Fibroblast of lung (primary cell): ENCODE measurements around the gene PSMB1. TPM values are rescaled to one million over a fixed set of nuclear protein-coding genes. Genes with fewer than 3 reads are reported as not detected.

Experiments
- DNase-seq, 2 donors: peaks; one replicate each; pipeline versions ENCODE4 v3.0.0 to v3.0.0-alpha.2; 2010; ENCODE audit warnings: low read depth in 2 of 2
- H2AFZ ChIP-seq: 2 replicates; pipeline ENCODE4 v1.5.1; 2012; ENCODE audit warnings: low read length, control low read depth, inconsistent platforms
- H3K27ac ChIP-seq: 2 replicates; pipeline ENCODE4 v1.5.1; 2011; ENCODE audit warnings: low read length, control low read depth; ENCODE audit not compliant: insufficient read depth
- H3K27me3 ChIP-seq: 2 replicates; pipeline ENCODE4 v1.5.1; 2011; ENCODE audit warnings: mild to moderate bottlenecking, low read length; ENCODE audit not compliant: control insufficient read depth, insufficient read depth
- H3K36me3 ChIP-seq: 2 replicates; pipeline ENCODE4 v1.5.1; 2011; ENCODE audit warnings: low read length; ENCODE audit not compliant: control insufficient read depth, insufficient read depth
- H3K4me1 ChIP-seq: 2 replicates; pipeline ENCODE4 v1.5.1; 2011; ENCODE audit warnings: low read length; ENCODE audit not compliant: control insufficient read depth, insufficient read depth; ENCODE audit errors: extremely low read depth
- H3K4me2 ChIP-seq: 2 replicates; pipeline ENCODE4 v1.5.1; 2011; ENCODE audit warnings: low read length, control low read depth; ENCODE audit not compliant: insufficient read depth; ENCODE audit errors: extremely low read depth
- H3K4me3 ChIP-seq, 4 experiments: fragments of 200-600 bp in 1 of 4; sonication (generic) in 1 of 4; replicated peaks in 1 of 4; 2 replicates each; pipeline ENCODE4 v1.5.1; 2011 to 2016; ENCODE audit warnings: low read length in 4 of 4, low read depth in 3 of 4, mild to moderate bottlenecking in 3 of 4, control low read depth in 2 of 4, inconsistent platforms in 1 of 4, mixed read lengths in 1 of 4; ENCODE audit not compliant: insufficient read depth in 1 of 4; ENCODE audit errors: control extremely low read depth in 1 of 4
- H3K79me2 ChIP-seq: 2 replicates; pipeline ENCODE4 v1.5.1; 2012; ENCODE audit warnings: mild to moderate bottlenecking, low read length, inconsistent platforms; ENCODE audit not compliant: control insufficient read depth, insufficient read depth
- H3K9ac ChIP-seq: 2 replicates; pipeline ENCODE4 v1.5.1; 2011; ENCODE audit warnings: mild to moderate bottlenecking, low read length, control low read depth; ENCODE audit not compliant: insufficient read depth
- H3K9me3 ChIP-seq: 2 replicates; pipeline ENCODE4 v1.5.1; 2012; ENCODE audit warnings: low read depth, low read length; ENCODE audit not compliant: control insufficient read depth, insufficient read depth
- H4K20me1 ChIP-seq: 2 replicates; pipeline ENCODE4 v1.5.1; 2011; ENCODE audit warnings: low read length; ENCODE audit not compliant: control insufficient read depth, insufficient read depth; ENCODE audit errors: extremely low read depth
- CTCF ChIP-seq, 2 donors: IDR thresholded peaks in 1 of 2; conservative IDR thresholded peaks in 1 of 2; 1 replicate in 1 of 2; 2 replicates in 1 of 2; pipeline ENCODE4 v1.5.1; 2011 to 2012; ENCODE audit warnings: low read length in 2 of 2, control low read depth in 1 of 2, inconsistent platforms in 1 of 2, low read depth in 1 of 2, mild to moderate bottlenecking in 1 of 2
- EZH2 ChIP-seq: IDR thresholded peaks from 2 replicates; pipeline ENCODE4 v1.5.1; 2012; ENCODE audit warnings: low read length, control low read depth, mild to moderate bottlenecking; ENCODE audit errors: missing control alignments
- polyA minus RNA-seq: library from RNA; depleted of rRNA, polyadenylated mRNA; stranded (reverse); fragments of >200 nt; gene quantifications from 2 replicates; pipeline ENCODE4 v1.2.3, GENCODE V29; 2011; ENCODE audit warnings: low replicate concordance
- polyA plus RNA-seq, 2 donors: library from polyadenylated mRNA; depleted of rRNA in 1 of 2; stranded (reverse) in 1 of 2; unstranded in 1 of 2; fragments of >200 nt; gene quantifications; 2 replicates each; pipeline ENCODE4 v1.2.1, GENCODE V29; 2011 to 2012; ENCODE audit warnings: missing spikeins in 1 of 2
- total RNA-seq: library from RNA; depleted of rRNA; stranded (reverse); fragments of >200 nt; gene quantifications from 2 replicates; pipeline ENCODE4 v1.2.1, GENCODE V29; 2014

Gene PSMB1
- total RNA-seq (227 and 245 TPM in 2 replicates), polyA plus RNA-seq (489 and 585 TPM in 2 replicates), polyA minus RNA-seq (119 and 149 TPM in 2 replicates)
- 289 and 347 TPM in 2 replicates for polyA plus RNA-seq (2012)

- H3K9ac ChIP-seq: peak within 1 kb of the TSS; percentile 90
- H3K79me2 ChIP-seq: peaks cover 80% of the 10 kb centered on the region
- peak within 1 kb of the TSS; percentile 97 for H3K27ac ChIP-seq
- no peaks in the 10 kb centered on the region for H4K20me1 ChIP-seq
- H3K27me3 ChIP-seq: no peaks in the 10 kb centered on the region
- DNase-seq: peak; percentile 95 to 97
- no peak for TF ChIP-seq CTCF (conservative IDR thresholded peaks at IDR 0.05 in 1 of 2, IDR thresholded peaks at IDR 0.05 in 1 of 2; ENCODE audit: low read depth in 1 of 2, low read length in 2 of 2)
- no peak for TF ChIP-seq EZH2
- peak within 1 kb of the TSS; percentile 94 for H2AFZ ChIP-seq
- peak within 1 kb of the TSS; percentile 71 to 100 (median 90) for H3K4me3 ChIP-seq
- peaks cover 2% of the 10 kb centered on the region for H3K36me3 ChIP-seq
- peaks cover 5% of the 10 kb centered on the region for H3K4me1 ChIP-seq
- H3K9me3 ChIP-seq: no peaks in the 10 kb centered on the region
- peak within 1 kb of the TSS; percentile 98 for H3K4me2 ChIP-seq
Observed at GRCh38 chr6:170552765-170553533, at the start of gene PSMB1. PSMB1 (minus strand) TSS chr6:170553307; CDS start chr6:170553242, 65 bp downstream.

- Histone ChIP-seq H3K79me2 (no peaks in the 10 kb centered on the region), H3K27me3 (no peaks in the 10 kb centered on the region), H3K4me3 (no peak overlapping the region), H2AFZ (no peak overlapping the region), H3K9me3 (no peaks in the 10 kb centered on the region), H3K4me1 (no peaks in the 10 kb centered on the region), H4K20me1 (no peaks in the 10 kb centered on the region), H3K36me3 (no peaks in the 10 kb centered on the region), H3K4me2 (no peak overlapping the region), H3K9ac (no peak overlapping the region), H3K27ac (no peak overlapping the region)
- DNase-seq: no peak
- TF ChIP-seq EZH2: no peak
- no peak for TF ChIP-seq CTCF (conservative IDR thresholded peaks at IDR 0.05 in 1 of 2, IDR thresholded peaks at IDR 0.05 in 1 of 2; ENCODE audit: low read depth in 1 of 2, low read length in 2 of 2)
Observed at GRCh38 chr6:170597278-170597677, 44.2 kb upstream of the PSMB1 start.

GRCh38 chr6:170596426-170596825, 43.3 kb upstream of the PSMB1 start:
- no peak overlapping the region for H2AFZ ChIP-seq
- H3K4me1 ChIP-seq: no peaks in the 10 kb centered on the region
- H3K79me2 ChIP-seq: no peaks in the 10 kb centered on the region
- no peak for TF ChIP-seq CTCF (conservative IDR thresholded peaks at IDR 0.05 in 1 of 2, IDR thresholded peaks at IDR 0.05 in 1 of 2; ENCODE audit: low read depth in 1 of 2, low read length in 2 of 2)
- TF ChIP-seq EZH2: no peak
- DNase-seq: no peak
- no peak overlapping the region for H3K27ac ChIP-seq
- no peak overlapping the region for H3K4me2 ChIP-seq
- H3K9ac ChIP-seq: no peak overlapping the region
- no peaks in the 10 kb centered on the region for H3K27me3 ChIP-seq
- no peaks in the 10 kb centered on the region for H3K36me3 ChIP-seq
- no peaks in the 10 kb centered on the region for H4K20me1 ChIP-seq
- no peak overlapping the region for H3K4me3 ChIP-seq
- no peaks in the 10 kb centered on the region for H3K9me3 ChIP-seq
